Gastrocnemius medialis (tissue), 4 donors: ENCODE data around the gene KRTAP12-4.
"Not testable (repeated sequence)": the region's sequence is repeated elsewhere in the genome, so short reads cannot be mapped to it uniquely, and the experiment has no call there.

Source experiments
- CTCF ChIP-seq, 5 experiments: fragments of 450-650 bp in 3 of 5; fragments of 200-600 bp in 2 of 5; sonication (generic) in 2 of 5; IDR thresholded peaks in 4 of 5; conservative IDR thresholded peaks in 1 of 5; 1 replicate in 4 of 5; 2 replicates in 1 of 5; pipeline ENCODE4 v1.5.1; 2016 to 2019; ENCODE audit warnings: antibody characterized with exemption in 5 of 5, mild to moderate bottlenecking in 3 of 5, moderate library complexity in 3 of 5
- POLR2A ChIP-seq, 2 donors: fragments of 450-650 bp; IDR thresholded peaks; one replicate each; pipeline ENCODE4 v1.6.1; 2017; ENCODE audit warnings: antibody characterized with exemption in 2 of 2, mild to moderate bottlenecking in 2 of 2, moderate library complexity in 2 of 2

- not testable (repeated sequence) for TF ChIP-seq CTCF (IDR thresholded peaks at IDR 0.05 in 4 of 5, conservative IDR thresholded peaks at IDR 0.05 in 1 of 5); POLR2A (IDR thresholded peaks at IDR 0.05)
Observed at GRCh38 chr21:44627831-44628233, 26.6 kb downstream of the KRTAP12-4 start.
